Small intestine (tissue), 16 donors: ENCODE measurements around the gene HIGD1A. TPM values are rescaled to one million over a fixed set of nuclear protein-coding genes. Genes with fewer than 3 reads are reported as not detected.
A peak's percentile ranks its signal among the peaks of the same experiment; 100 is the strongest.

Source experiments
- DNase-seq, 2 donors: peaks; one replicate each; pipeline versions ENCODE4 v3.0.0 to v3.0.0-alpha.2; 2013
- FAIRE-seq: peaks from 2 replicates; lab custom pipeline; 2012; peaks lifted over from hg19 to GRCh38; lab: Jason Lieb, UNC
- H3K27ac ChIP-seq, 3 donors: one replicate each; pipeline ENCODE4 v1.5.1; 2013; ENCODE audit warnings: low read length in 2 of 3, mild to moderate bottlenecking in 2 of 3, control low read depth in 1 of 3, inconsistent platforms in 1 of 3, low read depth in 1 of 3, moderate library complexity in 1 of 3
- H3K27me3 ChIP-seq, 3 donors: one replicate each; pipeline ENCODE4 v1.6.1; 2013; ENCODE audit warnings: low read length in 3 of 3, inconsistent platforms in 1 of 3; ENCODE audit not compliant: control insufficient read depth in 3 of 3, insufficient read depth in 3 of 3
- H3K36me3 ChIP-seq, 3 donors: one replicate each; pipeline ENCODE4 v1.6.1; 2013; ENCODE audit warnings: low read length in 3 of 3, inconsistent platforms in 1 of 3, low read depth in 1 of 3, mild to moderate bottlenecking in 1 of 3, moderate library complexity in 1 of 3; ENCODE audit not compliant: control insufficient read depth in 3 of 3, insufficient read depth in 2 of 3
- H3K4me1 ChIP-seq, 3 donors: one replicate each; pipeline ENCODE4 v1.6.1; 2013; ENCODE audit warnings: low read length in 2 of 3, inconsistent platforms in 1 of 3, low read depth in 1 of 3, mild to moderate bottlenecking in 1 of 3, moderate library complexity in 1 of 3; ENCODE audit not compliant: control insufficient read depth in 3 of 3, insufficient read depth in 2 of 3
- H3K4me3 ChIP-seq, 3 donors: one replicate each; pipeline ENCODE4 v1.5.1; 2013; ENCODE audit warnings: low read length in 3 of 3, control low read depth in 1 of 3, inconsistent platforms in 1 of 3, low read depth in 1 of 3, mild to moderate bottlenecking in 1 of 3, moderate library complexity in 1 of 3
- H3K9me3 ChIP-seq, 2 donors: one replicate each; pipeline ENCODE4 v1.6.1; 2013; ENCODE audit warnings: low read depth in 1 of 2, low read length in 1 of 2; ENCODE audit not compliant: control insufficient read depth in 2 of 2, insufficient read depth in 1 of 2
- WGBS, 3 donors: extraction: QIAGEN DNeasy Blood & Tissue Kit; methylation state at CpG; one replicate each; pipeline ENCODE4 v1.1.7; 2013; 5-methylcytosine and 5-hydroxymethylcytosine counted together
- long read RNA-seq, 10 donors: transcript quantifications; one replicate each; lab custom pipeline, GENCODE V29; 2026
- polyA plus RNA-seq, 4 donors: library from polyadenylated mRNA; stranded (reverse) in 3 of 4; unstranded in 1 of 4; fragments of 200-250 nt in 3 of 4; fragments of 120-200 nt in 1 of 4; gene quantifications; one replicate each; pipeline versions ENCODE4 v1.2.1 to v1.2.3, GENCODE V29; 2013
- donor health status: healthy with polysubstance abuse.
- donor health status: control.
- donor health status: control.
- donor health status: Bipolar disorder and iron deficiency.
- donor health status: healthy.

HIGD1A gene
- 100 to 1,000 TPM; 118 to 333 (median 255) TPM for polyA plus RNA-seq
- long read RNA-seq, donor 1, result 0 reads
- long read RNA-seq, donor 2, transcript HIGD1A-201 (4 exons, 1,373 nt), result major isoform, 39 of 40 reads
- long read RNA-seq, donor 2, partial matches to known transcripts, result 0 of 40 reads
- long read RNA-seq, donor 2, other reads (novel, unspliced or antisense), result 0 of 40 reads
- long read RNA-seq, donor 3, transcript HIGD1A-201 (4 exons, 1,373 nt), result major isoform, 48 of 52 reads
- long read RNA-seq, donor 3, partial matches to known transcripts, result 0 of 52 reads
- long read RNA-seq, donor 3, other reads (novel, unspliced or antisense), result 0 of 52 reads
- long read RNA-seq, donor 4, partial matches to known transcripts, result 6 of 7 reads
- long read RNA-seq, donor 4, other reads (novel, unspliced or antisense), result 0 of 7 reads
- long read RNA-seq, donor 5, transcript HIGD1A-201 (4 exons, 1,373 nt), result major isoform, 18 of 19 reads
- long read RNA-seq, donor 5, partial matches to known transcripts, result 0 of 19 reads
- long read RNA-seq, donor 5, other reads (novel, unspliced or antisense), result 0 of 19 reads
- long read RNA-seq, donor 6, transcript HIGD1A-201 (4 exons, 1,373 nt), result major isoform, 47 of 54 reads
- long read RNA-seq, donor 6, partial matches to known transcripts, result 0 of 54 reads
- long read RNA-seq, donor 6, other reads (novel, unspliced or antisense), result 0 of 54 reads
- long read RNA-seq, donor 7, result 0 reads
- long read RNA-seq, donor 8, transcript HIGD1A-201 (4 exons, 1,373 nt), result major isoform, 5 of 5 reads
- long read RNA-seq, donor 8, partial matches to known transcripts, result 0 of 5 reads
- long read RNA-seq, donor 8, other reads (novel, unspliced or antisense), result 0 of 5 reads
- long read RNA-seq, donor 9, transcript HIGD1A-201 (4 exons, 1,373 nt), result major isoform, 10 of 11 reads
- long read RNA-seq, donor 9, partial matches to known transcripts, result 0 of 11 reads
- long read RNA-seq, donor 9, other reads (novel, unspliced or antisense), result 0 of 11 reads
- long read RNA-seq, donor 10, transcript HIGD1A-201 (4 exons, 1,373 nt), result major isoform, 91 of 159 reads
- long read RNA-seq, donor 10, partial matches to known transcripts, result 65 of 159 reads
- long read RNA-seq, donor 10, other reads (novel, unspliced or antisense), result 0 of 159 reads

DNA sequence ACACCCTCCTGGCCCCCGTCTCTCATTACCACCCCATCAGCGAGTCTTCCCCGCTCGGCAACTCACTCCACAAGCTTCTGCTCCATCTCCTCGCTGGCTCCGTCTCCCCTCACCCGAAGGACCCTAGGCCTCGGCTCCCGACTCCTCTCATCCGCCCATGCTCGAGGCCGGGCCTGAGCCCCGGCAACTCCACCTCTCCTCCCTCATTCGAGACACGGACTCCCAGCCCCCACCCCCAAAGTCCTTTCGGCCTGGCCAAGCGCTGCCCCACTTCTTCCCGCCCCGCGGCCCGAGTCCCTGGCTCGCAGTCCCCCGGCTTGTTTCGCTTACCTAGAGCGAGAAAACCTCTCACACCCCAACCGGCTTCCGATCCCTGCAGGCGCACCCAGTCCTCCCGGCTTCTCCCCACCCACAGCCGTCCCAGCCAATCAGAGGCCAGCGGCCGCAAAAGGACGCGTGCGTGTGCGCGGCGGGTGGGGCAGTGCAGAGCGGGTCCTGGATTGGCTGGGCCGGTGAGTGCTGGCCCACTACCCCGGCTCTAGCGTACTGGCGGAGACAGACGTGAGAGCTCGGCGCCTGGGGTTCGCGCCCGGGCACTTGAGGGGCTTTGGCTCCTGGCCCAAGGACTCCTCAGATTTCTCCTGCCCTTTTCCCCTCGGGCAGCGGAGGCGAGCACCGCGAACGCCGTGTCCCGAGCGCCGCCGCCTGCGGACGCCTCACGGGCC, at the start of gene HIGD1A:
TSS of gene HIGD1A (minus strand) at position 385 of the 725 bp plus-strand sequence. CDS start 10,237 bp downstream, outside the sequence.
- peaks cover 0 to 15% (median 10%) of the 10 kb centered on the region in 3 donors for H3K4me1 ChIP-seq
- H3K27ac ChIP-seq, result peak within 1 kb of the TSS; percentile 97 to 100 (median 98)
- peak within 1 kb of the TSS; percentile 86 to 95 (median 90) for H3K4me3 ChIP-seq
- H3K9me3 ChIP-seq, result no peaks in the 10 kb centered on the region
- WGBS, 3 donors, result 0 to 1% (median 1%) methylated on average over 48 to 63 of the region's 63 CpGs
- FAIRE-seq (no peak), DNase-seq (peak; percentile 98)
- H3K36me3 ChIP-seq, result peaks cover 0 to 4% (median 0%) of the 10 kb centered on the region in 3 donors
- H3K27me3 ChIP-seq, result peaks cover 0 to 4% (median 0%) of the 10 kb centered on the region in 3 donors

DNA sequence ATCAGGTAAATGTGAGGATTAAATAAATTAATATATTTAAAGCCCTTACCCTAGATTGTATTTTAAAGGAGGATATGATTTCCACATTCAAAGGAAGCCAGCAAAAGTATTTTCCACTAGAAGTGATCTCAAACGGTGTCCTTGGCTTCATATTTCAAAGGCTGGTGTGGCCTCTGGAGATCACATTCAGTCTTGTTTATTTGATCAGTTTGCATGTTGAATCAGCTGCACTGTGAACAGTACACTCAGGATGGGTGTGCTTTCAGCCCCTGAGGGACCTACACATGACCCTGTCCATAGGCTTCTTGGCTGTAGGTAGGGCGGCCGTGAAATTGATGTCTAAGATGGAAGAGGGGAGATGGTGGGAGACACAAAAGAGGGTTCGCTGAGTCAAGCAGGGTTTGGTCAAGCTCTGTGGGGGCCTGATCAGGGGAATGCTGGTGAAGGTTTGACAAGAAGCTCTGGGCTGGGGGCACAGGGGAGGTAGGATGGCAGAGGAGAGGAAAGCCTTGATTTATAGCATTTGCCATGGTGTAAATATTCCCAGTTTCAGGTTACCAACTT, 49.5 kb upstream of the HIGD1A start:
- Histone ChIP-seq H3K36me3 (no peaks in the 10 kb centered on the region), H3K4me1 (peaks cover 0 to 36% (median 7%) of the 10 kb centered on the region in 3 donors), H3K4me3 (no peak overlapping the region), H3K9me3 (no peaks in the 10 kb centered on the region), H3K27ac (no peak overlapping the region), H3K27me3 (no peaks in the 10 kb centered on the region)
- DNase-seq (no peak), FAIRE-seq (no peak)
- 78 to 88% (median 83%) methylated on average over 4 of the region's 4 CpGs for whole genome bisulfite sequencing, 3 donors

GRCh38 chr3:42853056-42853455, 48.8 kb upstream of the HIGD1A start:
- Histone ChIP-seq H3K4me3 (no peak overlapping the region), H3K36me3 (no peaks in the 10 kb centered on the region), H3K27me3 (no peaks in the 10 kb centered on the region), H3K27ac (peak overlapping the region in 1 of 3 donors; percentile 41), H3K9me3 (no peaks in the 10 kb centered on the region), H3K4me1 (peaks cover 0 to 36% (median 7%) of the 10 kb centered on the region in 3 donors)
- FAIRE-seq (no peak), DNase-seq (no peak)
- 72 to 80% (median 76%) methylated on average over 1 of the region's 1 CpG for WGBS, 3 donors

- Histone ChIP-seq H3K36me3 (no peaks in the 10 kb centered on the region), H3K27me3 (no peaks in the 10 kb centered on the region), H3K27ac (peak overlapping the region in 1 of 3 donors; percentile 41), H3K4me3 (no peak overlapping the region), H3K9me3 (no peaks in the 10 kb centered on the region), H3K4me1 (peaks cover 0 to 36% (median 7%) of the 10 kb centered on the region in 3 donors)
- 32 to 46% (median 34%) methylated on average over 2 of the region's 2 CpGs for WGBS, 3 donors
- FAIRE-seq (no peak), DNase-seq (peak; percentile 37 to 58)
Observed at GRCh38 chr3:42852441-42852840, 48.2 kb upstream of the HIGD1A start.

DNA sequence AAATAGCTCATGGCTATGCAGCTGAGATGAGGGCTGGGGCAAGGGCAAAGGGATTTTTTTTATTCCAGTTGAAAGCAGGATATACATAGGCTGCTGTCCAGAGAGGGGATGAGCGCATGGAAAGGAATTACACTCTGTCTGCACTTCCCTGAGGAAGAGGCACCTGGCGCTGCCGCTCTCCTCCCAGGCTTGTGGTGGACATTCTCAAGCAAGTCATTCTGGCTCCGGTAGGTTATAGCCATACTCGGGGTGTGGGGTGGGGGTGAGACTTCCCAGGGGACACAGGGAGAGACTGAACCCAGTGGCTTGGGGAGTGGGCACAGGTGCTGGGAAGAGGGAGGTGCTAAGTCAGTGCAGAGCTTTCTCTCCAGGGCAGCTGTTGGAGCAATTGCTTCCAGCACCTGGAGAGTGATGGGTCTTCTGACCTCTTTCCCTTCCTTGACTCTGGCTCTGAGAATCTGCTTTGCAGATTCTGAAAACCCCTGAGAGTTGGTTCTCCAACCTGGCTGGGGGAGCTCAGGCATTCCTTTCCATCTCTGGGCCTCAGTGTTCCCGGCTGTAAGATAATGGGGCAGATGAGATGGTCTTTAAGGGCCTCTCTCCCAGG, 47.0 kb upstream of the HIGD1A start:
- DNase-seq (no peak), FAIRE-seq (no peak)
- Histone ChIP-seq H3K36me3 (no peaks in the 10 kb centered on the region), H3K9me3 (no peaks in the 10 kb centered on the region), H3K4me3 (no peak overlapping the region), H3K27ac (peak overlapping the region in 1 of 3 donors; percentile 17), H3K27me3 (no peaks in the 10 kb centered on the region), H3K4me1 (peaks cover 0 to 36% (median 7%) of the 10 kb centered on the region in 3 donors)
- 89 to 95% (median 91%) methylated on average over 6 of the region's 6 CpGs for WGBS, 3 donors

GRCh38 chr3:42850263-42850662, 46.0 kb upstream of the HIGD1A start:
- no peak for DNase-seq
- H3K4me1 ChIP-seq, result peaks cover 0 to 28% (median 0%) of the 10 kb centered on the region in 3 donors
- H3K27me3 ChIP-seq, result no peaks in the 10 kb centered on the region
- no peak for FAIRE-seq
- H3K27ac ChIP-seq, result no peak overlapping the region
- H3K9me3 ChIP-seq, result no peaks in the 10 kb centered on the region
- no peaks in the 10 kb centered on the region for H3K36me3 ChIP-seq
- WGBS, 3 donors, result 88 to 93% (median 89%) methylated on average over 3 of the region's 3 CpGs
- H3K4me3 ChIP-seq, result no peak overlapping the region

DNA sequence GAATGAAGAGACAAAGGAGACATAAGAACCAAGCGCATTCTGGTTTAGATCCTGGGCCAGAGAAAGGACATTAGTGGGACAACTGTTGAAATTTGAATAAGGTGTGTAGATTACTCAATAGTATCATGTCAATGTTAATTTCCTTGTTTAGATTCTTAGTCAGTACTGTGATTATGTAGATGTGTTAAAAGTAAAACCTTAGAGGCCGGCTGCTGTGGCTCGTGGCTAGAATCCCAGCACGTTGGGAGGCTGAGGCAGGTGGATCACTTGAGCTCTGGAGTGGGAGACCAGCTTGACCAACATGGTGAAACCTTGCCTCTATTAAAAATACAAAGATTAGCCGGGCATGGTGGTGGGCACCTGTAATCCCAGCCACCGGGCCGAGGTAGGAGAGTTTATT, 44.7 kb upstream of the HIGD1A start:
- Histone ChIP-seq H3K36me3 (no peaks in the 10 kb centered on the region), H3K9me3 (no peaks in the 10 kb centered on the region), H3K27ac (no peak overlapping the region), H3K27me3 (no peaks in the 10 kb centered on the region), H3K4me1 (peaks cover 0 to 24% (median 0%) of the 10 kb centered on the region in 3 donors), H3K4me3 (no peak overlapping the region)
- no peak for FAIRE-seq
- DNase-seq, result no peak
- WGBS, 3 donors, result 93 to 95% (median 95%) methylated on average over 7 of the region's 7 CpGs
